K562 (cell line): ENCODE data around the gene CEBPE. TPM values are rescaled to one million over a fixed set of nuclear protein-coding genes. Genes with fewer than 3 reads are reported as not detected.
A peak's percentile ranks its signal among the peaks of the same experiment; 100 is the strongest.

Experiments used
- CBX3 ChIP-seq, 2 experiments: IDR thresholded peaks; 1 replicate in 1 of 2; 2 replicates in 1 of 2; pipeline ENCODE4 v1.6.1; 2012; ENCODE audit warnings: inconsistent platforms in 2 of 2, low read length in 2 of 2, borderline replicate concordance in 1 of 2, control low read depth in 1 of 2
- CCNT2 ChIP-seq: IDR thresholded peaks from 2 replicates; pipeline ENCODE4 v1.6.1; 2011; ENCODE audit warnings: borderline replicate concordance, low read depth, mild to moderate bottlenecking, moderate library complexity, mixed read lengths, low read length; ENCODE audit not compliant: insufficient read length; ENCODE audit errors: extremely low read depth
- CHD2 ChIP-seq: IDR thresholded peaks from 2 replicates; pipeline ENCODE4 v1.6.1; 2011; ENCODE audit warnings: low read depth, low read length
- DEAF1 ChIP-seq: fragments of 450-650 bp; formaldehyde crosslinking; IDR thresholded peaks from 2 replicates; pipeline ENCODE4 v1.4.0; 2020; ENCODE audit warnings: mild to moderate bottlenecking, moderate library complexity
- EWSR1 ChIP-seq: fragments of 450-650 bp; IDR thresholded peaks from 2 replicates; pipeline ENCODE4 v1.6.1; 2018; ENCODE audit warnings: borderline replicate concordance, mild to moderate bottlenecking, low read depth, moderate library complexity; ENCODE audit not compliant: partially characterized antibody
- MYNN ChIP-seq, 2 experiments: sonication (generic); formaldehyde crosslinking in 1 of 2; IDR thresholded peaks; 2 replicates each; pipeline versions ENCODE4 v1.5.0 to v1.6.1; 2016 to 2020; ENCODE audit warnings: antibody characterized with exemption in 1 of 2, missing genetic modification reagents in 1 of 2
- NELFE ChIP-seq: IDR thresholded peaks from 2 replicates; pipeline ENCODE4 v1.6.1; 2011; ENCODE audit warnings: mild to moderate bottlenecking; ENCODE audit not compliant: insufficient read depth, insufficient read length
- NFATC3 ChIP-seq: fragments of 450-650 bp; IDR thresholded peaks from 2 replicates; pipeline ENCODE4 v1.6.1; 2017; ENCODE audit warnings: mild to moderate bottlenecking
- SOX6 ChIP-seq: fragments of 450-650 bp; IDR thresholded peaks from 2 replicates; pipeline ENCODE4 v1.6.1; 2014; ENCODE audit warnings: mild to moderate bottlenecking
- SPI1 ChIP-seq: IDR thresholded peaks from 2 replicates; pipeline ENCODE4 v1.6.1; 2011; ENCODE audit warnings: low read depth, low read length, control low read depth, borderline replicate concordance
- ZNF3 ChIP-seq: fragments of 250-450 bp; sonication (Bioruptor Pico); IDR thresholded peaks from 2 replicates; pipeline ENCODE4 v1.5.0; 2021; ENCODE audit warnings: mild to moderate bottlenecking, moderate library complexity
- ZNF512 ChIP-seq: IDR thresholded peaks from 2 replicates; pipeline ENCODE4 v1.6.1; 2016; ENCODE audit warnings: missing genetic modification characterization, missing compliant biosample characterization
- polyA plus RNA-seq, 8 experiments: library from polyadenylated mRNA; depleted of rRNA in 4 of 8; stranded (reverse) in 5 of 8; unstranded in 3 of 8; fragments of >200 nt; fragmentation: Nextera tagmentation in 2 of 8; fragmentation: Illumina TruSeq in 1 of 8; extraction: Ambion mirVana in 2 of 8; extraction: Trizol in 1 of 8; gene quantifications; 2 replicates each; pipeline versions ENCODE4 v1.2.1 to v1.2.3, GENCODE V29; 2011 to 2014; ENCODE audit warnings: inconsistent platforms in 1 of 8, missing spikeins in 1 of 8
- total RNA-seq, 7 experiments: library from RNA; depleted of rRNA in 6 of 7; stranded (reverse); fragments of >200 nt in 6 of 7; fragmentation: Illumina TruSeq in 2 of 7; extraction: Trizol in 2 of 7; gene quantifications; 2 replicates each; pipeline versions ENCODE4 v1.2.1 to v1.2.3, GENCODE V29; 2011 to 2021; ENCODE audit warnings: low replicate concordance in 1 of 7

CEBPE gene
- total and polyA plus RNA-seq, 9 of the 15 experiments (the other 6 are each of a cell fraction or from before 2014, with no cell fraction given), result 0.09 to 0.15 (median 0.13) TPM; not detected in 6

DNA sequence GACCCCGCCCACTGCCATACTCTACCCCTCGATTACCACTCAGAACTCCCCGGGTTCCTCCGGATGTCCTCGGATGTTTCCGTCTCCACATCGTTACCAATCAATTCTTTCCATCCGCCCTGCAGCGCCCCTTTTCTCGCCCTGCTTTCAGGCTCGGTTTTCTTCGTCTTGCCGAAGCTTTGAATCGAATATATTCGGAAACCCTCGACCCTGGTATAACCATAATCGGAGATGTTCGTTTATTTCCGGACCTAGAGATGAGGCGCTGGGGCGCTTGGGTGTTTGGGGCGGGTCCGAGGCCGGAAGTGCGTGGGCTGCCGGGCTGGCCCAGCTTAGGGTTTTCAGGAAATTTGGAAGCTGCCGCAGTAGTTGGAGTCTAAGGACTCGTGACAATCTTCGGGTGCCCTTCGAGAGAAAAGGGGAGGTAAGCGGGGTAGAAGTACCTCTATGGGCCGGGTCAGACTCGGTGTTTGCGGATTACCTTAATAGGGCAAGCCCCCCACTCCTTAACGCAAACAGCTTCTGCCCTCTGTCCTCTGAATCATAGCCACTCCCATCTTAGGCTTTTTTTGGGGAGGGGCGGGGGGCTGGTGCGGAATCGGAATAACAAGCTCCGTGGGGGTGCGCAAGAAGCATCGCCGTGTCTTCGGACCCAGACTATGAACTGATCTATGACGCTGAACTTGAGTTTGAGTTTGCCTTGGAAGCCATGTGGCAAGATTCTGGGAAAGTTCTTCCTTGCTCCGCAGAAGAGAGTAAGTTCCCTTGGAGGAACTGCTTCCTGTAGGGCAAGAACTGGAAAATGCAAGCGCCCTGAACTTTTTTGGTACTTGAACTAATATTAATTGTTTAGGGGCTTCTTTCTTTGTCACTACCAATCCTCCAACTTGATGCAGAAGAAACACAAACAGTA lies 23.6 kb downstream of the CEBPE start, which contains the start of gene C14orf119 (continued):
- TF ChIP-seq ZNF512 (tag) (no peak), CBX3 (IDR thresholded peaks at IDR 0.05; ENCODE audit: borderline replicate concordance in 1 of 2, low read length in 2 of 2) (no peak), MYNN (IDR thresholded peaks at IDR 0.05) (no peak), MYNN (CRISPR knock-in tag; IDR thresholded peaks at IDR 0.05) (no peak), SOX6 (peak; percentile 37; the same call in 1 of the 2 replicates), CCNT2 (no peak), CHD2 (no peak), SPI1 (0 out of 2 replicates have a peak, but pooled peaks have one; percentile 32), NELFE (no peak), ZNF3 (no peak), DEAF1 (CRISPR knock-in tag) (peak; percentile 86), NFATC3 (no peak), EWSR1 (no peak)
